CD4-positive, alpha-beta T cell (primary cell): ENCODE data around the gene MTM1. TPM values are rescaled to one million over a fixed set of nuclear protein-coding genes. Genes with fewer than 3 reads are reported as not detected.

Source experiments
- ATAC-seq: fragments of 200-7000 bp; cut with Tn5 transposase; one replicate; pipeline ENCODE4 v1.10.0; 2022; ENCODE audit warnings: mild to moderate bottlenecking; ENCODE audit not compliant: poor library complexity
- CTCF ChIA-PET: fragments of 350-600 bp; sonication (Branson Sonifier 250); formaldehyde crosslinking; loops from one replicate; lab custom pipeline; 2021; ENCODE audit warnings: antibody characterized with exemption, inconsistent platforms; lab: Charles Lee
- POLR2A ChIA-PET: fragments of 350-600 bp; sonication (Branson Sonifier 250); formaldehyde crosslinking; loops from one replicate; lab custom pipeline; 2021; ENCODE audit warnings: antibody characterized with exemption, inconsistent platforms; lab: Charles Lee
- DNase-seq, 14 experiments: peaks; one replicate each; pipeline ENCODE4 v3.0.0-alpha.2; 2013 to 2020; ENCODE audit warnings: mixed read lengths in 2 of 14
- H3K27ac ChIP-seq, 2 donors: one replicate each; pipeline versions ENCODE4 v1.5.1 to v1.7.0; 2013; ENCODE audit warnings: low read length in 2 of 2, low read depth in 1 of 2, mild to moderate bottlenecking in 1 of 2
- H3K27me3 ChIP-seq, 2 experiments: 1 replicate in 1 of 2; 2 replicates in 1 of 2; pipeline versions ENCODE4 v1.6.1 to v1.7.0; 2013; ENCODE audit warnings: low read length in 2 of 2, control low read depth in 1 of 2, mild to moderate bottlenecking in 1 of 2, moderate library complexity in 1 of 2; ENCODE audit not compliant: insufficient read depth in 2 of 2, control insufficient read depth in 1 of 2
- H3K36me3 ChIP-seq: one replicate; pipeline ENCODE4 v1.6.1; 2013; ENCODE audit warnings: low read length, control low read depth; ENCODE audit not compliant: insufficient read depth
- H3K4me1 ChIP-seq: one replicate; pipeline ENCODE4 v1.6.1; 2013; ENCODE audit warnings: low read length, control low read depth; ENCODE audit not compliant: insufficient read depth
- H3K4me3 ChIP-seq: one replicate; pipeline ENCODE4 v1.5.1; 2013; ENCODE audit warnings: mild to moderate bottlenecking, low read length, moderate library complexity
- H3K9me3 ChIP-seq, 2 experiments: 1 replicate in 1 of 2; 2 replicates in 1 of 2; pipeline versions ENCODE4 v1.6.1 to v1.7.0; 2013; ENCODE audit warnings: low read length in 2 of 2, mild to moderate bottlenecking in 2 of 2, control low read depth in 1 of 2, moderate library complexity in 1 of 2; ENCODE audit not compliant: control insufficient read depth in 1 of 2, insufficient read depth in 1 of 2
- H3K27ac Mint-ChIP-seq: one replicate; pipeline ENCODE4 v1.8.0; 2020; ENCODE audit warnings: mixed read lengths
- H3K27me3 Mint-ChIP-seq: one replicate; pipeline ENCODE4 v1.8.0; 2021; ENCODE audit warnings: mixed read lengths
- H3K36me3 Mint-ChIP-seq: one replicate; pipeline ENCODE4 v1.8.0; 2021; ENCODE audit warnings: low read depth, mixed read lengths
- H3K4me1 Mint-ChIP-seq: one replicate; pipeline ENCODE4 v1.8.0; 2021; ENCODE audit warnings: low read depth, mixed read lengths
- H3K4me3 Mint-ChIP-seq: one replicate; pipeline ENCODE4 v1.8.0; 2020; ENCODE audit warnings: mild to moderate bottlenecking, mixed read lengths
- H3K9me3 Mint-ChIP-seq: one replicate; pipeline ENCODE4 v1.8.0; 2020; ENCODE audit warnings: mixed read lengths
- CTCF ChIP-seq: fragments of 200-600 bp; IDR thresholded peaks from one replicate; pipeline ENCODE4 v1.8.0; 2022; ENCODE audit warnings: antibody characterized with exemption, mild to moderate bottlenecking
- intact Hi-C, 2 experiments: fragments of 100-400 bp; cut with DNase I in 1 of 2; cut with micrococcal nuclease in 1 of 2; formaldehyde crosslinking; loops; one replicate each; pipeline versions ENCODE4 v1.15.1 to v1.9.0; 2023 to 2025; cut with DNase I, micrococcal nuclease
- total RNA-seq, 174 experiments: library from RNA in 2 of 174; stranded (reverse) in 2 of 174; gene quantifications; one replicate each; pipeline ENCODE4 v1.2.3 and lab custom pipeline; 2021 to 2026

MTM1 gene
- total RNA-seq, 2 experiments from 2014 or later, result 20.6 to 26.9 TPM

GRCh38 chrX:150616863-150617198, 48.4 kb downstream of the MTM1 start:
- DNase-seq (no peak), ATAC-seq (no peak)
- Mint-ChIP-seq H3K27me3 (no peaks in the 10 kb centered on the region), H3K4me1 (no peaks in the 10 kb centered on the region), H3K27ac (no peak overlapping the region), H3K9me3 (no peaks in the 10 kb centered on the region), H3K36me3 (peaks cover 75% of the 10 kb centered on the region), H3K4me3 (no peak overlapping the region)
- Histone ChIP-seq H3K4me1 (no peaks in the 10 kb centered on the region), H3K9me3 (no peaks in the 10 kb centered on the region), H3K4me3 (no peak overlapping the region), H3K36me3 (peaks cover 45% of the 10 kb centered on the region), H3K27me3 (no peaks in the 10 kb centered on the region), H3K27ac (no peak overlapping the region)
- ChIA-PET POLR2A (no interaction called here), CTCF (no interaction called here)
- intact Hi-C loops, result no loop called here
- no peak for TF ChIP-seq CTCF

- Mint-ChIP-seq H3K4me3 (no peak overlapping the region), H3K9me3 (no peaks in the 10 kb centered on the region), H3K27me3 (no peaks in the 10 kb centered on the region), H3K36me3 (peaks cover 71% of the 10 kb centered on the region), H3K27ac (no peak overlapping the region), H3K4me1 (peaks cover 11% of the 10 kb centered on the region)
- no peak for TF ChIP-seq CTCF
- Histone ChIP-seq H3K4me1 (no peaks in the 10 kb centered on the region), H3K27me3 (no peaks in the 10 kb centered on the region), H3K27ac (no peak overlapping the region), H3K4me3 (no peak overlapping the region), H3K9me3 (no peaks in the 10 kb centered on the region), H3K36me3 (peaks cover 62% of the 10 kb centered on the region)
- intact Hi-C loops, result no loop called here
- DNase-seq (no peak), ATAC-seq (no peak)
- ChIA-PET CTCF (no interaction called here), POLR2A (no interaction called here)
These were observed 53.2 kb downstream of the MTM1 start for GRCh38 chrX:150621652-150622051.

GRCh38 chrX:150623583-150623982, 55.2 kb downstream of the MTM1 start:
- Histone ChIP-seq H3K9me3 (no peaks in the 10 kb centered on the region), H3K27ac (no peak overlapping the region), H3K27me3 (no peaks in the 10 kb centered on the region), H3K36me3 (peaks cover 69% of the 10 kb centered on the region), H3K4me3 (no peak overlapping the region), H3K4me1 (no peaks in the 10 kb centered on the region)
- DNase-seq (no peak), ATAC-seq (no peak)
- H3K36me3 Mint-ChIP-seq, result peaks cover 73% of the 10 kb centered on the region
- POLR2A ChIA-PET, result interaction anchor here (0.9 kb wide), 1 partner anchor 1967 kb away, joined by 3 read pairs; no protein-coding TSS in a partner anchor
- H3K27ac Mint-ChIP-seq, result no peak overlapping the region
- H3K4me1 Mint-ChIP-seq, result peaks cover 11% of the 10 kb centered on the region
- H3K9me3 Mint-ChIP-seq, result no peaks in the 10 kb centered on the region
- H3K27me3 Mint-ChIP-seq, result no peaks in the 10 kb centered on the region
- no peak overlapping the region for H3K4me3 Mint-ChIP-seq
- CTCF ChIA-PET, result no interaction called here
- TF ChIP-seq CTCF, result no peak
- intact Hi-C loops, result no loop called here
